ENCODE data around the gene THSD4.

The THSD4 gene

GRCh38 chr15:71650603-71651002 is 535.3 kb downstream of the THSD4 start:
- H3K9me3 ChIP-seq (ENCODE audit: control insufficient read depth, low read length), result no peaks in the 10 kb centered on the region
- H3K4me3 ChIP-seq (ENCODE audit: insufficient read depth, low read depth, low read length, poor library complexity, severe bottlenecking), result no peak overlapping the region
- no peak overlapping the region for H3K27ac ChIP-seq (ENCODE audit: insufficient read depth, low read length, poor library complexity, severe bottlenecking)
- no peak for DNase-seq
- no peaks in the 10 kb centered on the region for H3K27me3 ChIP-seq (replicated peaks; ENCODE audit: control insufficient read depth, insufficient read depth, low read length, poor library complexity, severe bottlenecking)
- H3K36me3 ChIP-seq (ENCODE audit: control insufficient read depth, insufficient read depth, low read length), result no peaks in the 10 kb centered on the region
- H3K4me1 ChIP-seq (ENCODE audit: control insufficient read depth, insufficient read depth, low read length, poor library complexity, severe bottlenecking), result no peaks in the 10 kb centered on the region

GRCh38 chr15:71651750-71652186 is 536.5 kb downstream of the THSD4 start:
- no peak for DNase-seq
- Histone ChIP-seq H3K36me3 (ENCODE audit: control insufficient read depth, insufficient read depth, low read length) (no peaks in the 10 kb centered on the region), H3K27me3 (replicated peaks; ENCODE audit: control insufficient read depth, insufficient read depth, low read length, poor library complexity, severe bottlenecking) (no peaks in the 10 kb centered on the region), H3K9me3 (ENCODE audit: control insufficient read depth, low read length) (no peaks in the 10 kb centered on the region), H3K4me1 (ENCODE audit: control insufficient read depth, insufficient read depth, low read length, poor library complexity, severe bottlenecking) (no peaks in the 10 kb centered on the region), H3K4me3 (ENCODE audit: insufficient read depth, low read depth, low read length, poor library complexity, severe bottlenecking) (no peak overlapping the region), H3K27ac (ENCODE audit: insufficient read depth, low read length, poor library complexity, severe bottlenecking) (no peak overlapping the region)

- Histone ChIP-seq H3K27ac (ENCODE audit: insufficient read depth, low read length, poor library complexity, severe bottlenecking) (no peak overlapping the region), H3K4me3 (ENCODE audit: insufficient read depth, low read depth, low read length, poor library complexity, severe bottlenecking) (no peak overlapping the region), H3K27me3 (replicated peaks; ENCODE audit: control insufficient read depth, insufficient read depth, low read length, poor library complexity, severe bottlenecking) (no peaks in the 10 kb centered on the region), H3K9me3 (ENCODE audit: control insufficient read depth, low read length) (no peaks in the 10 kb centered on the region), H3K4me1 (ENCODE audit: control insufficient read depth, insufficient read depth, low read length, poor library complexity, severe bottlenecking) (no peaks in the 10 kb centered on the region), H3K36me3 (ENCODE audit: control insufficient read depth, insufficient read depth, low read length) (no peaks in the 10 kb centered on the region)
- DNase-seq, result no peak
These were observed 538.9 kb downstream of the THSD4 start for GRCh38 chr15:71654042-71654719.

- Histone ChIP-seq H3K27ac (ENCODE audit: insufficient read depth, low read length, poor library complexity, severe bottlenecking) (no peak overlapping the region), H3K9me3 (ENCODE audit: control insufficient read depth, low read length) (no peaks in the 10 kb centered on the region), H3K36me3 (ENCODE audit: control insufficient read depth, insufficient read depth, low read length) (no peaks in the 10 kb centered on the region), H3K4me1 (ENCODE audit: control insufficient read depth, insufficient read depth, low read length, poor library complexity, severe bottlenecking) (no peaks in the 10 kb centered on the region), H3K27me3 (replicated peaks; ENCODE audit: control insufficient read depth, insufficient read depth, low read length, poor library complexity, severe bottlenecking) (no peaks in the 10 kb centered on the region), H3K4me3 (ENCODE audit: insufficient read depth, low read depth, low read length, poor library complexity, severe bottlenecking) (no peak overlapping the region)
- DNase-seq, result no peak
These were observed 539.5 kb downstream of the THSD4 start for GRCh38 chr15:71654720-71655174.

- DNase-seq, result no peak
- no peaks in the 10 kb centered on the region for H3K27me3 ChIP-seq (replicated peaks; ENCODE audit: control insufficient read depth, insufficient read depth, low read length, poor library complexity, severe bottlenecking)
- H3K4me3 ChIP-seq (ENCODE audit: insufficient read depth, low read depth, low read length, poor library complexity, severe bottlenecking), result no peak overlapping the region
- no peaks in the 10 kb centered on the region for H3K4me1 ChIP-seq (ENCODE audit: control insufficient read depth, insufficient read depth, low read length, poor library complexity, severe bottlenecking)
- no peaks in the 10 kb centered on the region for H3K36me3 ChIP-seq (ENCODE audit: control insufficient read depth, insufficient read depth, low read length)
- H3K27ac ChIP-seq (ENCODE audit: insufficient read depth, low read length, poor library complexity, severe bottlenecking), result no peak overlapping the region
- no peaks in the 10 kb centered on the region for H3K9me3 ChIP-seq (ENCODE audit: control insufficient read depth, low read length)
These were observed 541.2 kb downstream of the THSD4 start for GRCh38 chr15:71656425-71656824.

GRCh38 chr15:71657141-71657540 is 541.9 kb downstream of the THSD4 start:
- Histone ChIP-seq H3K27me3 (replicated peaks; ENCODE audit: control insufficient read depth, insufficient read depth, low read length, poor library complexity, severe bottlenecking) (no peaks in the 10 kb centered on the region), H3K9me3 (ENCODE audit: control insufficient read depth, low read length) (no peaks in the 10 kb centered on the region), H3K4me3 (ENCODE audit: insufficient read depth, low read depth, low read length, poor library complexity, severe bottlenecking) (no peak overlapping the region), H3K4me1 (ENCODE audit: control insufficient read depth, insufficient read depth, low read length, poor library complexity, severe bottlenecking) (no peaks in the 10 kb centered on the region), H3K27ac (ENCODE audit: insufficient read depth, low read length, poor library complexity, severe bottlenecking) (no peak overlapping the region), H3K36me3 (ENCODE audit: control insufficient read depth, insufficient read depth, low read length) (no peaks in the 10 kb centered on the region)
- DNase-seq, result no peak

GRCh38 chr15:71658036-71658435 is 542.8 kb downstream of the THSD4 start:
- no peaks in the 10 kb centered on the region for H3K36me3 ChIP-seq (ENCODE audit: control insufficient read depth, insufficient read depth, low read length)
- no peaks in the 10 kb centered on the region for H3K9me3 ChIP-seq (ENCODE audit: control insufficient read depth, low read length)
- DNase-seq, result no peak
- H3K27ac ChIP-seq (ENCODE audit: insufficient read depth, low read length, poor library complexity, severe bottlenecking), result no peak overlapping the region
- H3K4me1 ChIP-seq (ENCODE audit: control insufficient read depth, insufficient read depth, low read length, poor library complexity, severe bottlenecking), result no peaks in the 10 kb centered on the region
- no peaks in the 10 kb centered on the region for H3K27me3 ChIP-seq (replicated peaks; ENCODE audit: control insufficient read depth, insufficient read depth, low read length, poor library complexity, severe bottlenecking)
- H3K4me3 ChIP-seq (ENCODE audit: insufficient read depth, low read depth, low read length, poor library complexity, severe bottlenecking), result no peak overlapping the region

- DNase-seq, result no peak
- Histone ChIP-seq H3K4me1 (ENCODE audit: control insufficient read depth, insufficient read depth, low read length, poor library complexity, severe bottlenecking) (no peaks in the 10 kb centered on the region), H3K36me3 (ENCODE audit: control insufficient read depth, insufficient read depth, low read length) (no peaks in the 10 kb centered on the region), H3K4me3 (ENCODE audit: insufficient read depth, low read depth, low read length, poor library complexity, severe bottlenecking) (no peak overlapping the region), H3K9me3 (ENCODE audit: control insufficient read depth, low read length) (no peaks in the 10 kb centered on the region), H3K27ac (ENCODE audit: insufficient read depth, low read length, poor library complexity, severe bottlenecking) (no peak overlapping the region), H3K27me3 (replicated peaks; ENCODE audit: control insufficient read depth, insufficient read depth, low read length, poor library complexity, severe bottlenecking) (no peaks in the 10 kb centered on the region)
These were observed 543.8 kb downstream of the THSD4 start for GRCh38 chr15:71658827-71659729.

GRCh38 chr15:71659730-71660067 is 544.4 kb downstream of the THSD4 start:
- H3K4me1 ChIP-seq (ENCODE audit: control insufficient read depth, insufficient read depth, low read length, poor library complexity, severe bottlenecking), result no peaks in the 10 kb centered on the region
- H3K27ac ChIP-seq (ENCODE audit: insufficient read depth, low read length, poor library complexity, severe bottlenecking), result no peak overlapping the region
- H3K4me3 ChIP-seq (ENCODE audit: insufficient read depth, low read depth, low read length, poor library complexity, severe bottlenecking), result no peak overlapping the region
- no peaks in the 10 kb centered on the region for H3K36me3 ChIP-seq (ENCODE audit: control insufficient read depth, insufficient read depth, low read length)
- H3K27me3 ChIP-seq (replicated peaks; ENCODE audit: control insufficient read depth, insufficient read depth, low read length, poor library complexity, severe bottlenecking), result no peaks in the 10 kb centered on the region
- no peaks in the 10 kb centered on the region for H3K9me3 ChIP-seq (ENCODE audit: control insufficient read depth, low read length)
- DNase-seq, result no peak

GRCh38 chr15:71660501-71660900 is 545.2 kb downstream of the THSD4 start:
- Histone ChIP-seq H3K27me3 (replicated peaks; ENCODE audit: control insufficient read depth, insufficient read depth, low read length, poor library complexity, severe bottlenecking) (no peaks in the 10 kb centered on the region), H3K9me3 (ENCODE audit: control insufficient read depth, low read length) (no peaks in the 10 kb centered on the region), H3K36me3 (ENCODE audit: control insufficient read depth, insufficient read depth, low read length) (no peaks in the 10 kb centered on the region), H3K4me3 (ENCODE audit: insufficient read depth, low read depth, low read length, poor library complexity, severe bottlenecking) (no peak overlapping the region), H3K4me1 (ENCODE audit: control insufficient read depth, insufficient read depth, low read length, poor library complexity, severe bottlenecking) (no peaks in the 10 kb centered on the region), H3K27ac (ENCODE audit: insufficient read depth, low read length, poor library complexity, severe bottlenecking) (no peak overlapping the region)
- DNase-seq, result no peak

Data from effector memory CD4-positive, alpha-beta T cell (primary cell).